Uterus (tissue), 2 donors: ENCODE data around the gene ESR2.
"Not testable (repeated sequence)": the region's sequence is repeated elsewhere in the genome, so short reads cannot be mapped to it uniquely, and the experiment has no call there.

Experiments
- POLR2A ChIP-seq, 2 donors: fragments of 450-650 bp; IDR thresholded peaks; one replicate each; pipeline ENCODE4 v1.6.1; 2016; ENCODE audit warnings: antibody characterized with exemption in 2 of 2, mild to moderate bottlenecking in 1 of 2, moderate library complexity in 1 of 2
- TF ChIP-seq, protein P1 (sequence below), 4 experiments: fragments of 200-600 bp in 2 of 4; fragments of 450-650 bp in 2 of 4; sonication (generic) in 2 of 4; IDR thresholded peaks; one replicate each; pipeline ENCODE4 v1.5.1; 2016 to 2019; ENCODE audit warnings: antibody characterized with exemption in 4 of 4, mild to moderate bottlenecking in 2 of 4, moderate library complexity in 1 of 4

DNA sequence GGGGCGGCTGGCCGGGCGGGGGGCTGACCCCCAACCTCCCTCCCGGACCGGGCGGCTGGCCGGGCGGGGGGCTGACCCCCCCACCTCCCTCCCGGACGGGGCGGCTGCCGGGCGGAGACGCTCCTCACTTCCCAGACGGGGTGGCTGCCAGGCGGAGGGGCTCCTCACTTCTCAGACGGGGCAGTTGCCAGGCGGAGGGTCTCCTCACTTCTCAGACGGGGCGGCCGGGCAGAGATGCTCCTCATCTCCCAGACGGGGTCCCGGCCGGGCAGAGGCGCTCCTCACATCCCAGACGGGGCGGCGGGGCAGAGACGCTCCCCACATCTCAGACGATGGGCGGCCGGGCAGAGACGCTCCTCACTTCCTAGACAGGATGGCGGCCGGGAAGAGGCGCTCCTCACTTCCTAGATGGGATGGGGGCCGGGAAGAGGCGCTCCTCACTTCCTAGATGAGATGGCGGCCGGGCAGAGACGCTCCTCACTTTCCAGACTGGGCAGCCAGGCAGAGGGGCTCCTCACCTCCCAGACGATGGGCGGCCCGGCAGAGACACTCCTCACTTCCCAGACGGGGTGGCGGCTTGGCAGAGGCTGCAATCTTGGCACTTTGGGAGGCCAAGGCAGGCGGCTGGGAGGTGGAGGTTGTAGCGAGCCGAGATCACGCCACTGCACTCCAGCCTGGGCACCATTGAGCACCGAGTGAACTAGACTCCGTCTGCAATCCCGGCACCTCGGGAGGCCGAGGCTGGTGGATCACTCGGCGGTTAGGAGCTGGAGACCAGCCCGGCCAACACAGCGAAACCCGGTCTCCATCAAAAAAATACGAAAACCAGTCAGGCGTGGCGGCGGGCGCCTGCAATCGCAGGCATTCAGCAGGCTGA lies 256.1 kb downstream of the ESR2 start:
- TF ChIP-seq POLR2A (IDR thresholded peaks at IDR 0.05) = not testable (repeated sequence)
- TF ChIP-seq, protein P1, sequence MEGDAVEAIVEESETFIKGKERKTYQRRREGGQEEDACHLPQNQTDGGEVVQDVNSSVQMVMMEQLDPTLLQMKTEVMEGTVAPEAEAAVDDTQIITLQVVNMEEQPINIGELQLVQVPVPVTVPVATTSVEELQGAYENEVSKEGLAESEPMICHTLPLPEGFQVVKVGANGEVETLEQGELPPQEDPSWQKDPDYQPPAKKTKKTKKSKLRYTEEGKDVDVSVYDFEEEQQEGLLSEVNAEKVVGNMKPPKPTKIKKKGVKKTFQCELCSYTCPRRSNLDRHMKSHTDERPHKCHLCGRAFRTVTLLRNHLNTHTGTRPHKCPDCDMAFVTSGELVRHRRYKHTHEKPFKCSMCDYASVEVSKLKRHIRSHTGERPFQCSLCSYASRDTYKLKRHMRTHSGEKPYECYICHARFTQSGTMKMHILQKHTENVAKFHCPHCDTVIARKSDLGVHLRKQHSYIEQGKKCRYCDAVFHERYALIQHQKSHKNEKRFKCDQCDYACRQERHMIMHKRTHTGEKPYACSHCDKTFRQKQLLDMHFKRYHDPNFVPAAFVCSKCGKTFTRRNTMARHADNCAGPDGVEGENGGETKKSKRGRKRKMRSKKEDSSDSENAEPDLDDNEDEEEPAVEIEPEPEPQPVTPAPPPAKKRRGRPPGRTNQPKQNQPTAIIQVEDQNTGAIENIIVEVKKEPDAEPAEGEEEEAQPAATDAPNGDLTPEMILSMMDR (IDR thresholded peaks at IDR 0.05) = not testable (repeated sequence)
